K562 (cell line): ENCODE measurements around the gene UBE2K. TPM values are rescaled to one million over a fixed set of nuclear protein-coding genes. Genes with fewer than 3 reads are reported as not detected.

ENCODE experiments used
- CHD7 ChIP-seq: fragments of 200-600 bp; sonication (generic); IDR thresholded peaks from one replicate; pipeline ENCODE4 v1.6.1; 2012; ENCODE audit warnings: mild to moderate bottlenecking, low read depth, low read length, inconsistent platforms
- FOXA3 ChIP-seq, 2 experiments: fragments of 450-650 bp in 1 of 2; sonication (generic) in 1 of 2; formaldehyde crosslinking; IDR thresholded peaks in 1 of 2; conservative IDR thresholded peaks in 1 of 2; 2 replicates each; pipeline versions ENCODE4 v1.4.0 to v1.8.0; 2020 to 2022; ENCODE audit warnings: mild to moderate bottlenecking in 2 of 2, missing genetic modification reagents in 1 of 2
- HMBOX1 ChIP-seq: sonication (generic); IDR thresholded peaks from 2 replicates; pipeline ENCODE4 v1.6.1; 2016
- MXI1 ChIP-seq: IDR thresholded peaks from 2 replicates; pipeline ENCODE4 v1.6.1; 2011; ENCODE audit warnings: low read depth, mild to moderate bottlenecking, improper control_type of control experiment, low read length
- NCOR1 ChIP-seq: fragments of 450-650 bp; IDR thresholded peaks from 2 replicates; pipeline ENCODE4 v1.6.1; 2016; ENCODE audit warnings: mild to moderate bottlenecking, moderate library complexity
- NFIC ChIP-seq: fragments of 450-650 bp; IDR thresholded peaks from 2 replicates; pipeline ENCODE4 v1.6.1; 2017; ENCODE audit warnings: mild to moderate bottlenecking, inconsistent platforms
- NR2C1 ChIP-seq, 2 experiments: fragments of 450-650 bp; IDR thresholded peaks; 2 replicates each; pipeline ENCODE4 v1.6.1; 2017; ENCODE audit warnings: mild to moderate bottlenecking in 2 of 2, antibody characterized with exemption in 1 of 2, inconsistent platforms in 1 of 2, missing compliant biosample characterization in 1 of 2, missing genetic modification characterization in 1 of 2
- POLR2AphosphoS5 ChIP-seq: IDR thresholded peaks from 2 replicates; pipeline ENCODE4 v1.6.1; 2011; ENCODE audit warnings: mild to moderate bottlenecking, low read depth, low read length, moderate library complexity; ENCODE audit not compliant: control insufficient read depth, insufficient read depth
- SMARCA4 ChIP-seq: fragments of 450-650 bp; IDR thresholded peaks from 2 replicates; pipeline ENCODE4 v1.6.1; 2016
- SPI1 ChIP-seq: IDR thresholded peaks from 2 replicates; pipeline ENCODE4 v1.6.1; 2011; ENCODE audit warnings: low read depth, low read length, control low read depth, borderline replicate concordance
- TOE1 ChIP-seq, 2 experiments: fragments of 450-650 bp in 1 of 2; sonication (generic) in 1 of 2; formaldehyde crosslinking in 1 of 2; IDR thresholded peaks; 2 replicates each; pipeline versions ENCODE4 v1.7.1 to v1.8.0; 2016 to 2022; ENCODE audit warnings: borderline replicate concordance in 2 of 2, mild to moderate bottlenecking in 2 of 2, antibody characterized with exemption in 1 of 2, inconsistent platforms in 1 of 2, low read depth in 1 of 2, missing genetic modification reagents in 1 of 2, moderate library complexity in 1 of 2
- ZNF316 ChIP-seq: fragments of 450-650 bp; IDR thresholded peaks from 2 replicates; pipeline ENCODE4 v1.6.1; 2016
- polyA plus RNA-seq, 8 experiments: library from polyadenylated mRNA; depleted of rRNA in 4 of 8; stranded (reverse) in 5 of 8; unstranded in 3 of 8; fragments of >200 nt; fragmentation: Nextera tagmentation in 2 of 8; fragmentation: Illumina TruSeq in 1 of 8; extraction: Ambion mirVana in 2 of 8; extraction: Trizol in 1 of 8; gene quantifications; 2 replicates each; pipeline versions ENCODE4 v1.2.1 to v1.2.3, GENCODE V29; 2011 to 2014; ENCODE audit warnings: inconsistent platforms in 1 of 8, missing spikeins in 1 of 8
- total RNA-seq, 7 experiments: library from RNA; depleted of rRNA in 6 of 7; stranded (reverse); fragments of >200 nt in 6 of 7; fragmentation: Illumina TruSeq in 2 of 7; extraction: Trizol in 2 of 7; gene quantifications; 2 replicates each; pipeline versions ENCODE4 v1.2.1 to v1.2.3, GENCODE V29; 2011 to 2021; ENCODE audit warnings: low replicate concordance in 1 of 7

The UBE2K gene
- total and polyA plus RNA-seq, 9 of the 15 experiments (the other 6 are each of a cell fraction or from before 2014, with no cell fraction given) = 29.8 to 190 (median 62.6) TPM

GRCh38 chr4:39699687-39700409 lies 1.9 kb downstream of the UBE2K start (continued):
- peak; percentile 72 for TF ChIP-seq CHD7
- TF ChIP-seq FOXA3 (CRISPR knock-in tag; conservative IDR thresholded peaks at IDR 0.05 in 1 of 2, IDR thresholded peaks at IDR 0.05 in 1 of 2) = 0 out of 4 replicates have a peak, but pooled peaks of 1 of the 2 experiments have one; percentile 12
- peak; percentile 72; the same call in 1 of the 2 replicates for TF ChIP-seq MXI1
- 0 out of 2 replicates have a peak, but pooled peaks have one; percentile 10 for TF ChIP-seq HMBOX1
- TF ChIP-seq NCOR1 = peak; percentile 7; the same call in 1 of the 2 replicates
- peak; percentile 28 for TF ChIP-seq SMARCA4
- peak; percentile 56; the same call in 1 of the 2 replicates for TF ChIP-seq SPI1
- peak; percentile 98 for TF ChIP-seq ZNF316
- no peak for TF ChIP-seq TOE1 (IDR thresholded peaks at IDR 0.05; ENCODE audit: borderline replicate concordance)
- no peak for TF ChIP-seq TOE1 (CRISPR knock-in tag; IDR thresholded peaks at IDR 0.05; ENCODE audit: borderline replicate concordance, low read depth)
- TF ChIP-seq NR2C1 (IDR thresholded peaks at IDR 0.05) = peak; percentile 95
- TF ChIP-seq NR2C1 (tag; IDR thresholded peaks at IDR 0.05) = peak; percentile 94
- TF ChIP-seq NFIC = 0 out of 2 replicates have a peak, but pooled peaks have one; percentile 35
- TF ChIP-seq POLR2AphosphoS5 = 0 out of 2 replicates have a peak, but pooled peaks have one; percentile 36
